Thymus (tissue), 11 donors: ENCODE measurements around the gene SH2B2. TPM values are rescaled to one million over a fixed set of nuclear protein-coding genes. Genes with fewer than 3 reads are reported as not detected.

Experiments used
- DNase-seq, 9 donors: peaks; one replicate each; pipeline ENCODE4 v3.0.0-alpha.2; 2013; ENCODE audit warnings: low spot score in 9 of 9, low read depth in 6 of 9, missing footprints in 1 of 9
- H3K27ac ChIP-seq, 2 donors: one replicate each; pipeline ENCODE4 v1.5.1; 2013; ENCODE audit warnings: control low read depth in 1 of 2, low read depth in 1 of 2, low read length in 1 of 2, mild to moderate bottlenecking in 1 of 2, moderate library complexity in 1 of 2
- H3K27me3 ChIP-seq, 2 donors: one replicate each; pipeline ENCODE4 v1.5.1; 2013; ENCODE audit warnings: low read length in 1 of 2; ENCODE audit not compliant: control insufficient read depth in 2 of 2, insufficient read depth in 1 of 2
- H3K36me3 ChIP-seq, 2 donors: one replicate each; pipeline ENCODE4 v1.5.1; 2013; ENCODE audit warnings: low read length in 1 of 2, mild to moderate bottlenecking in 1 of 2, moderate library complexity in 1 of 2; ENCODE audit not compliant: control insufficient read depth in 2 of 2, insufficient read depth in 2 of 2
- H3K4me1 ChIP-seq, 2 donors: one replicate each; pipeline ENCODE4 v1.5.1; 2013; ENCODE audit warnings: low read length in 2 of 2; ENCODE audit not compliant: control insufficient read depth in 2 of 2, insufficient read depth in 2 of 2
- H3K4me3 ChIP-seq, 2 donors: one replicate each; pipeline ENCODE4 v1.5.1; 2013; ENCODE audit warnings: low read length in 2 of 2, control low read depth in 1 of 2, mild to moderate bottlenecking in 1 of 2
- H3K9me3 ChIP-seq, 2 donors: one replicate each; pipeline ENCODE4 v1.5.1; 2013; ENCODE audit warnings: low read length in 1 of 2, mild to moderate bottlenecking in 1 of 2; ENCODE audit not compliant: control insufficient read depth in 2 of 2, insufficient read depth in 1 of 2
- WGBS: extraction: QIAGEN DNeasy Blood & Tissue Kit; methylation state at CpG from one replicate; pipeline ENCODE4 v1.1.7; 2013; 5-methylcytosine and 5-hydroxymethylcytosine counted together
- polyA plus RNA-seq: library from polyadenylated mRNA; stranded (reverse); fragments of 200-250 nt; gene quantifications from one replicate; pipeline ENCODE4 v1.2.3, GENCODE V29; 2013
- total RNA-seq: library from RNA; stranded (reverse); fragments of 120-200 nt; gene quantifications from one replicate; pipeline ENCODE4 v1.2.4, GENCODE V29; 2013
- donor health status: healthy.

Gene SH2B2
- total and polyA plus RNA-seq, 2 donors, result 0.76 to 3.9 TPM

DNA sequence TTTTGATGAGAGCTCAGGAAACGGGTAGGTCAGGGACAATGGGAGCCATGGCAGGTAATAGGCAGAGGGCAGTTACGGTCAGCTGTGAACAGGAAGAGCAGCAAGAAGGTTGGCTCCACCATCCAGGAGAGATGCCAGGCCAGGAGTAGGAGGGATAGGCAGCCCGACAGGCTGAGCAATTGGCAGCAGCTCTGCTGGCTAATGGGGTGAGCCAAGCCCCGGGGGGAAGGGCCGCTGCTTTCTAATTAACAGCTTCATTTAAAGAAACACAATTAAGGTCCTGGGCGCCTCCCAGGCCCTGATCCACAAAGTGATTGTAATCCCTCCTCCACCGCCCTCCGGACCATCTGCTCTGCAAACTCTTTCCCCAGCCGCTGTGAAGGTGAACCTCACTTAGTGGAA is 23.7 kb downstream of the SH2B2 start:
- Histone ChIP-seq H3K4me3 (no peak overlapping the region), H3K27me3 (no peaks in the 10 kb centered on the region), H3K9me3 (peaks cover 0 to 2% of the 10 kb centered on the region in 2 donors), H3K4me1 (peaks cover 7 to 22% of the 10 kb centered on the region in 2 donors), H3K27ac (no peak overlapping the region), H3K36me3 (no peaks in the 10 kb centered on the region)
- WGBS, result 98% methylated on average over 9 of the region's 9 CpGs
- DNase-seq, result no peak

DNA sequence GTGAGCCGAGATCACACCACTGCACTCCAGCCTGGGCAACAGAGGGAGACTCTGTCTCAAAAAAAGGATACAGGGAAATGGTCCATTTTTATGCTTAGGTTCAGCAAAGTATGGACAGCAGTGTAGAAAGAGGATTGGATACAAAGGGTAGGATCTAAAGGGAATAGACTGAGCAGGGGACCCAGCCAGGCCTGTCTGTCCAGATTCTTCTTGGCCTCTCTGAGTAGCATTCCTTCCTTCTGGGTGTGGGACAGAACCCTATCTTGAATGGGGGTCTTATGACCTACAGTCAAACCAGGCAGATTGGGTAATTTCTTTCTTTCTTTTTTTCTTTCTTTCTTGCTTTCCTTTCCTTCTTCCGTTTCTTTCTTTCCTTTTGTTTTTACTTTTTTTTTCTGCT is 25.6 kb downstream of the SH2B2 start:
- DNase-seq, result no peak
- H3K27me3 ChIP-seq, result no peaks in the 10 kb centered on the region
- H3K4me3 ChIP-seq, result no peak overlapping the region
- no peak overlapping the region for H3K27ac ChIP-seq
- WGBS, result 89% methylated on average over 2 of the region's 2 CpGs
- peaks cover 0 to 6% of the 10 kb centered on the region in 2 donors for H3K4me1 ChIP-seq
- no peaks in the 10 kb centered on the region for H3K36me3 ChIP-seq
- H3K9me3 ChIP-seq, result peaks cover 0 to 2% of the 10 kb centered on the region in 2 donors

DNA sequence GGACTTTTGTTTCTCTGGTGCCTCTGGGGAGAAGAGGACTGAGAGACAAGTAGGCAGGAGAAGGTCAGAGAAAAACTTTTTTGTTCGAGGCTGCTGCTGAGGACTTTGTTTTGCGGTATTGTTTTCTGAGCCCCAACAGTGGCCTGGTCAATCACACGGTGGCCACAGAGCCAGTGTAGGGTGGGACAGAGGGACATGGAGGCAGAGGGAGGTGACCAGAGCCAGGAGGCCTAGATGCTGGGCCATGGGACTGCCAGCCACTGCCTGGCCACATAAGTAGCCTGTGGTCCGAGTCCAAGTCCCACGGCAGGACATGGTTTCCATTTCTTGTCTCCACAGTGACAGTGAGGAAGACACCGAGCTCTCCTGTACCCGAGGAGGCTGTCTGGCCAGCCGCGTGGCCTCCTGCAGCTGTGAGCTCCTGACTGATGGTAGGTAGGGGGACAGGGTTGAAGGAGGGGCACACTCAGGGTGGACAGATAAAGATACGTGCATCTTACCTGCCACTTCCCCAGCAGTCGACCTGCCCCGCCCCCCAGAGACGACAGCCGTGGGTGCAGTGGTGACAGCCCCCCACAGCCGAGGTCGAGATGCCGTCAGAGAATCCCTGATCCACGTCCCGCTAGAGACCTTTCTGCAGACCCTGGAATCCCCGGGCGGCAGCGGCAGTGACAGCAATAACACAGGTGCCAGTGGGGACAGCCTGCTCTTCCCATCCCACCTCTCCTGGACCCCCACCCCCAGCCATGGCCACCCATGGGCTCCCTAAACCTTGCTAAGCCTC is 27.5 kb downstream of the SH2B2 start:
- no peaks in the 10 kb centered on the region for H3K36me3 ChIP-seq

DNA sequence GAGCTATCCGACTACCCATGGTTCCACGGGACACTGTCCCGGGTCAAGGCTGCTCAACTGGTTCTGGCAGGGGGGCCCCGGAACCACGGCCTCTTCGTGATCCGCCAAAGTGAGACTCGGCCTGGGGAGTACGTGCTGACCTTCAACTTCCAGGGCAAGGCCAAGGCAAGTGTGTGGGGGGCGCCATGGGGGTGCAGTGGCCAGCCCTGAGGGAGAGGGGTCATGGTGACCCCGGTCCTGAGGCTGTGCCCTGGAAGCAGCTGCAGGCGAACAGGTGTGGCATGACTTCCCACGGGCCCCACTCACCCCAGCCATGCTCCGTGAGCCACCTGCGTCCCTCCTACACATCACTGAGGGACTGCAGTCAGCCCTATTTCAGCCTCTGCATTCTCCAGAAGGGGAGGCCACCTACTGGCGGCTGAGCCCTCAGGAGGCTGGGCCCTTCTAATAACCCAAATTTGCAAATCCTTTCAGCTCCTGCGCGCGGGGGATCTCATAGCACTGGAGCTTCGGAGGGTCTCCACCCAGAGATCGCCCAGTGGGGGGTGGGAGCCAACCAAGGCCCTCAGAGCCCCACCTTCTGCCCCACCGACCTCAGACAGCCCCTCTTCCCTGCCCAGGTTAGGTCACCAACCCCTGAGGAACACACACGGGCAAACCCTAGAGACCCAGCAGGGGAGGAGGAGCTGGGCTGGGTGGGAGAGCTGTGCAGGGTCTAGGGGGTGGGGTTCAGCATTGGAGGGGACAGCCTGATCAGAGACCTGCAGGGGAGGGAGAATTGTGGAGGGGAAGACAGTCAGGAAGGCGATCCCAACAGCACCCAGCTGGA is 30.8 kb downstream of the SH2B2 start:
- no peaks in the 10 kb centered on the region for H3K4me1 ChIP-seq
- H3K27me3 ChIP-seq, result peaks cover 0 to 16% of the 10 kb centered on the region in 2 donors
- no peaks in the 10 kb centered on the region for H3K9me3 ChIP-seq
- DNase-seq, result no peak
- no peak overlapping the region for H3K4me3 ChIP-seq
- H3K36me3 ChIP-seq, result no peaks in the 10 kb centered on the region
- WGBS, result 95% methylated on average over 24 of the region's 24 CpGs
- H3K27ac ChIP-seq, result no peak overlapping the region

More for the DNA sequence above, 27.5 kb downstream of the SH2B2 start:
- no peak overlapping the region for H3K27ac ChIP-seq
- H3K4me1 ChIP-seq, result no peaks in the 10 kb centered on the region
- no peaks in the 10 kb centered on the region for H3K9me3 ChIP-seq
- no peak for DNase-seq
- no peak overlapping the region for H3K4me3 ChIP-seq
- no peaks in the 10 kb centered on the region for H3K27me3 ChIP-seq
- 95% methylated on average over 22 of the region's 22 CpGs for WGBS

DNA sequence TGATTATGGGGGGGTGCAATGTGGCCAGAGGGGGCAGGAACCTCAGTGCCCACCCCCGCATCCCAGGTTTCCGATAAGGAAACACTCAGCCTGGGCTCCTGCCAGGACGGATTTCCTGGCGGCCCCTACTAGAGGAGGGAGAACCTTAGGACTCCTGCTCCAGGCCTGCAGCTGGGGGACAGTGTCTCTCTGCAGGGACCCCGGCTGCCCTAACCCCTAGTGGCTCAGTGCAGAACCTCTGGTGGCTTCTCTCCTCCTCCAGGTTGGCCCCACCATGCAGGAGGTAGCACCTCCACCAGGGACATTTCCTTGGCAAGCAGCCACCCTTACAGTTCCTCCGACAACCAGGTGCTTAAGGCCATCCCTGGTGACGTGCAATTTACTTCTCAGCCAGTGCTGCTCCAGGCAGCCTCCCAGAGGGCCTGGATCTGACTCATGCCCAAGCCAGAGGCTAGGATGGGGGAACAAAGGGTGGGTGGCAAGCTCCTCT is 31.9 kb downstream of the SH2B2 start:
- no peak for DNase-seq
- WGBS, result 94% methylated on average over 7 of the region's 7 CpGs
- Histone ChIP-seq H3K4me1 (no peaks in the 10 kb centered on the region), H3K36me3 (no peaks in the 10 kb centered on the region), H3K4me3 (no peak overlapping the region), H3K9me3 (no peaks in the 10 kb centered on the region), H3K27me3 (peaks cover 0 to 21% of the 10 kb centered on the region in 2 donors), H3K27ac (no peak overlapping the region)

DNA sequence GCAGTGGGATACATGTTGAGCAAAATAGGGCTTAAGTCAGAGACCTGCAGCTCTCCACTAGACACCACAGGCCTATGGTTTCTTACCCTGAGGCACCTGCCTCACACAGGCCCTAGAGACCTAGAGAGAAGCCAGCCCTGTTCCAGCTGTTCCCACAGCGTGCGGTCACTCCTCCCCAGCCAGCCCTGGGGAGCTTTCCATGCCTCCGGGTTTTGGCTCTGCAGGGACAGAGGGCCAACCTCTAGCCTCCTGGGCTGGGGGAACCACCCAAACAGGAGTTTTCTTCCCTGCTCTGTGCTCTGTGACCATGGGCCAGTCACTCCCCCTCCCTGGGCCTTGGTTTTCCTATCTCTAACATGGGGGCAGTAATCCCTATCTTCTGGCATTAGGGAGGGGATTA is 33.0 kb downstream of the SH2B2 start:
- peaks cover 0 to 21% of the 10 kb centered on the region in 2 donors for H3K27me3 ChIP-seq
- WGBS, result 99% methylated on average over 3 of the region's 3 CpGs
- no peaks in the 10 kb centered on the region for H3K36me3 ChIP-seq
- H3K9me3 ChIP-seq, result no peaks in the 10 kb centered on the region
- no peak for DNase-seq
- no peaks in the 10 kb centered on the region for H3K4me1 ChIP-seq
- H3K4me3 ChIP-seq, result no peak overlapping the region
- H3K27ac ChIP-seq, result no peak overlapping the region

DNA sequence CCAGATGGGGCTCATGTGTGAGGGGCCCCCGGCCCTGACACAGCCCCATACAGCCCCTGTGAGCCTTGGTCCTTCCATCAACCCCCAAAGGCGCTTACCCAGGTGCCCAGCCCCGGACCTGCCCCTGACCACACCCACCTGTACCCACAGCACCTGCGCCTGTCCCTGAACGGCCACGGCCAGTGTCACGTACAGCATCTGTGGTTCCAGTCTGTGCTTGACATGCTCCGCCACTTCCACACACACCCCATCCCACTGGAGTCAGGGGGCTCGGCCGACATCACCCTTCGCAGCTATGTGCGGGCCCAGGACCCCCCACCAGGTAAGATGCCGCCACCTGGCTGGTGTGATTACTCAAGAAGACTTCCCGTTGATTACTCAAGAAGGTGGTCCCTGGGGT is 33.5 kb downstream of the SH2B2 start:
- Histone ChIP-seq H3K36me3 (no peaks in the 10 kb centered on the region), H3K9me3 (no peaks in the 10 kb centered on the region), H3K4me1 (no peaks in the 10 kb centered on the region), H3K27me3 (peaks cover 0 to 21% of the 10 kb centered on the region in 2 donors), H3K4me3 (no peak overlapping the region), H3K27ac (no peak overlapping the region)
- DNase-seq, result no peak
- 96% methylated on average over 14 of the region's 14 CpGs for WGBS

DNA sequence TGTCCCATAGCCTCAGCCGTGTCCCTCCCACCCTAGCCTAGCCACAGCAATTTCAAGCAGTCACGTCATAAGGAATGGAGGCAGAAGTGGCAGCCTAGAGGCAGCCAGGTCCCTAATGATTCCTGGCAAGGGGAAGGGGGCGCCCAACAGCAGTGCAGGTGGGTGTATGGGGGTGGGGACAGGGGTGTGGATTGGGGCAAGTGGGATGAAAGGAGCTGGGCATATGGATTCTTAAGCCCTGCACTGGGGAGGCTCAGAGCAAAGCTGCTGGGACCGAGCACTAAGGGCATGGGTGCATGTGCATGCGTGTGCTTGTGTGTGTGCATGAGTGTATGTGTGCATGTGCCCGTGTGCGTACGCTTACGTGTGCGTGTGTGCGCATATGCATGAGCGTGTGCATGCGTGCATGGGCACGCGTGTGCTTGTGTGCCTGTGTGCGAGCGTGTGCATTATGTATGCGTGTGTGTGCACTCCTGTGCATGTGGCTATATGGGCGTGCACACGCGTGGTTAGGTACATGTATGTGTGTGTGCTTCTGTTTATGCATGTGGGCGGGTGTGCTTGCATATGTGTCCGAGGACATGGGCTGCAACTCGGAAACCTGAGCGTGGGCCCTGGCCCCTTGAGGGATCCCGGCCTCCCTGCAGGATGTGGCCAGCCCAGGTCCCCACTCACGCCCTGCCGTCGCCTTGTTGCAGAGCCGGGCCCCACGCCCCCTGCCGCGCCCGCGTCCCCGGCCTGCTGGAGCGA is 34.1 kb downstream of the SH2B2 start:
- Histone ChIP-seq H3K9me3 (no peaks in the 10 kb centered on the region), H3K4me1 (no peaks in the 10 kb centered on the region), H3K27me3 (peaks cover 0 to 21% of the 10 kb centered on the region in 2 donors), H3K4me3 (no peak overlapping the region), H3K27ac (no peak overlapping the region), H3K36me3 (no peaks in the 10 kb centered on the region)
- 87% methylated on average over 37 of the region's 37 CpGs for WGBS
- DNase-seq, result no peak
